ENCODE results near the gene PTPRM.

Gene PTPRM

GRCh38 chr18:8400193-8400752, 833.2 kb downstream of the PTPRM start:
- ATAC-seq, result no peak
- no peak for DNase-seq

- DNase-seq (no peak), ATAC-seq (no peak)
Measured at GRCh38 chr18:8400825-8401224, 833.7 kb downstream of the PTPRM start.

- ATAC-seq, result no peak
- DNase-seq, result no peak
Measured at GRCh38 chr18:8401606-8402005, 834.5 kb downstream of the PTPRM start.

GRCh38 chr18:8402237-8402636, 835.1 kb downstream of the PTPRM start:
- DNase-seq (no peak), ATAC-seq (no peak)

- ATAC-seq (no peak), DNase-seq (no peak)
Measured at GRCh38 chr18:8403713-8404112, 836.6 kb downstream of the PTPRM start.

DNA sequence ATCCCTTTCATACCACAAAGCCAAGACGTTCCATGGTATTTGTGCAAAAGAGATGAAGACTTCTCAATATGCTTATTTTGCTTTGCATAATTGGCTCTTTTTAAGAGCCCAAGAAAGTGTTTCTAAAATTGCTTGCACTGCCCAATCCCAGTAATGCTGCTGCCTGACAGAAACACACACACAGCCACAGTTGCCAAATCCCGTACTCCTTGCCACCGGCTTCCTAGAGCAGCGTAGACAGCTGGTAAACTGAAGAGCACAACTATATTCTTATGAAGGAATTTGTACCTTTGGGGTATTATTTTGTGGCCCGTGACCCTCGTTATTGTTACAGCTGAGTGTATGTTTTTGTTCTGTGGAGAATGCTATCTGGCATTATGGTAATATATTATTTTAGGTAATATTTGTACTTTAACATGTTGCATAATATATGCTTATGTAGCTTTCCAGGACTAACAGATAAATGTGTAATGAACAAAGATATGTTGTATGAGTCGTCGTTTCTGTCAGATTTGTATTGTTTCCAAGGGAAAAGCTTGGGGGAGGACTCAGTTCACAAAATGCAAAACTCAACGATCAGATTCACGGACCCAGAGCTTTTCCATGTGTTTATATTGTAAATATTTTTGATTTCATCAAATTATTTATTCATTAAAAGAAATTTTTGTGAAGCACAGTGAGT, 839.2 kb downstream of the PTPRM start:
- DNase-seq, result no peak
- no peak for ATAC-seq

DNA sequence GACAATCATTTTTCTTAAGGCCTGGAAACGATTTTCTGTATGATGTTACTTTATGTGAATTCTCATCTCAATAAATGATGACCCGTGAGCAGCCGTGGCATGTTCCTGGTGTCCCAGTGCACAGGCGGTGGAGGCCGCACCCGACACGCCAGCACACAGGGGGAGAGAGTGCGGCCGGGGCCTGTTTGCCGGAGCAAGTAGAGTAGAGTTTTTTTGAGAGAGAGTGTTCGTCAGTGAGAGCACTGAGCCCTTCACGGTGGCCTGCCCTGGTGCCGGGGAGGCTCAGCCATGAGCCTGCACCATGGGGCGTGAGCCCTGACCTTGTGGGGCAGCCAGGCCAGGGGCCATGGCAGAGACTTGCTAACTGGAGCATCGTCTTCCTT, 839.7 kb downstream of the PTPRM start:
- ATAC-seq (no peak), DNase-seq (no peak)

DNA sequence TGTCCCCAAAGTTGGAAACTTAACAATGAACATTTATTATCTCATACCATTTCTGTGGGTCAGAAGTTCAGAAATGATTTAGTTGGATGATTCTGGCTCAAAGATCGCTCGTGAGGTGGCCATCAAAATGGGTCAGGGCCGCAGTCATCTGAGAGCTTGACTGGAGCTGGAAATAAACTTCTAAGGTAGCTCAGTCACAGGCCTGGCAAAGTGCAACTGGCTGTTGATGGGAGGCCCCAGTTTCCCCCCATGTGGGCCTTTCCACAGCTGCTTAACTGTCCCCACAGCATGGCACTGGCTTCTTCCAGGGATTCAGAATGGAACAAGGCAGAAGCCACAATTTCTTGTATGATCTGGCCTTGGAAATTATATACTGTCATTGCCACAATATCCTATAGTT, 842.0 kb downstream of the PTPRM start:
- ATAC-seq (no peak), DNase-seq (no peak)

DNA sequence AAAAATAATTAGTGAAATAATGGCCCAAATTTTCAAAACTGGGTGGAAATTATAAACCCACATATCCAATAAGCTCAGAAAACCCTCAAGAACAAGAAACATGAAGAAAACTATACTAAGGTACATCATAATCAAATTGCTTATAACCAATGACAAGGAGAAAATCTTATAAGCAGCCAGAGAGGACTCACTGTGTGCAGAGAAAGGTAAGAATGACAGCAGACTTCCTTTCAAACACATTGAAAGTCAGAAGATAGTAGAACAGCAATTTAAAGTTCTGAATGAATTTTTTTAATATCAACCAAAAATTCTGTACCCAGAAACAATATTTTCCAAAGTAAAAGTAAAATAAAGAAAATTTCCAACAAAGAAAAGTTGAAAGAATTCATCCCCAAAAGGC, 844.4 kb downstream of the PTPRM start:
- no peak for ATAC-seq
- no peak for DNase-seq

DNA sequence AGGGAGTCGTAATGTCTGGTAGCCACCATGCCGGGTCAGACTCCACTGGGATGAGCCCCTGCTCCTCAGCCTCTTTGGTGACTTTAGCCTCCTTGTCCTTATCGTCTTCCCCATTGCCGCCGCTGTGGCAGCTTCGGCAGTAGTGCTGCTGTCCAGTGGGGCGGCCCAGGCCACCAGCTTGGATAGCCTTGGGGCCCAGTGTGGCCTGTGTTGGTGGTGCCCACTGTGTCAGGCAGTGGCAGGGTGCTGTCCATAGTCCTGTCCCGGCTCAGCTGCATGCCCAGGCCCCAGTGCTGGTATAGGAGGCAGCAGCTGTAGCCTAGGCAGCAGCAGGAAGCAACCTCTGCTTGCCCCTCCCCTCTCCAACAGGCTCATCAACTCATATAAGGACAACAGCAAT, 845.0 kb downstream of the PTPRM start:
- no peak for DNase-seq
- no peak for ATAC-seq

- ATAC-seq, result no peak
Measured at GRCh38 chr18:8413189-8413588, 846.1 kb downstream of the PTPRM start.

GRCh38 chr18:8413751-8414150, 846.6 kb downstream of the PTPRM start:
- DNase-seq, result no peak
- no peak for ATAC-seq

More at GRCh38 chr18:8413189-8413588, 846.1 kb downstream of the PTPRM start:
- DNase-seq, result no peak

DNA sequence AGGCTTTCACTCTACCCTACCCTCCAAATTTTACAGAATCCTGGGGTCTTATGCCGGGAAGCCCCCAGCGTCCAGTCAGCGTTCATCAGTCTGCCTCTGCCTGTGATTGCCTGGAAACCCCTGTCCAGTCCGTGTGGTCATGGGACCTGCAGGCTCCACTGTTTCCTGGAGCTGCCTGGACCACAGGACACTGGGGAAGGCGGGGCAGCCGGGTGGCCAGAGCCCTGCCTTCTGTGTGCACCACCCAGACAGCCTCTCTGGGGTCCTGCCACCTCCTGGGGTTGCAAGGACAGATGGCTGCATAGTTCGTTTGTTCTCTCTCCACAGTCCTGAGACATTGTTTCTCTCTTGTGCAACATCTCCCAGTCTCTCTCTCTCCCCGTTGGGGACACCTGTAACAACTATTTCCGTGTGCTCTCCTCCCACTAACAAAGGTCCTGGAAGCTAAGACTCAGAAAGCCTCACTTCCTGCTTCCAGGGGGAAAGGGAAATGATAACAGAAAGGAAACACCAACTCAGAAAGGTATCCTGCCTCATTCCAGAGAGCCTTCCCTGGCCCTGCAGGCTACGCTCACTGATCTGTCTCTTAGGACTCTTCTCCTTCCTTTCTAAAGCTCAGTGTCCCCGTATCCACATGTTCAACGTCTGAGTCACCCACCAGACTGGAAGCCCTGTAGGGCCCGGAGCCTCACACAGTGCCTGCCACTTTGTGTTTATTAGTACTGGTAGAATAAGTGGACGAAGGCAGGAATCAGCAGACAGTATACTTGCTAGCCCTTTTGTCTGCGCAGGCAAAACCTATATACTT, 849.3 kb downstream of the PTPRM start:
- ATAC-seq, result no peak
- DNase-seq, result no peak

- ATAC-seq (no peak), DNase-seq (no peak)
Measured at GRCh38 chr18:8422391-8422790, 855.3 kb downstream of the PTPRM start.

DNA sequence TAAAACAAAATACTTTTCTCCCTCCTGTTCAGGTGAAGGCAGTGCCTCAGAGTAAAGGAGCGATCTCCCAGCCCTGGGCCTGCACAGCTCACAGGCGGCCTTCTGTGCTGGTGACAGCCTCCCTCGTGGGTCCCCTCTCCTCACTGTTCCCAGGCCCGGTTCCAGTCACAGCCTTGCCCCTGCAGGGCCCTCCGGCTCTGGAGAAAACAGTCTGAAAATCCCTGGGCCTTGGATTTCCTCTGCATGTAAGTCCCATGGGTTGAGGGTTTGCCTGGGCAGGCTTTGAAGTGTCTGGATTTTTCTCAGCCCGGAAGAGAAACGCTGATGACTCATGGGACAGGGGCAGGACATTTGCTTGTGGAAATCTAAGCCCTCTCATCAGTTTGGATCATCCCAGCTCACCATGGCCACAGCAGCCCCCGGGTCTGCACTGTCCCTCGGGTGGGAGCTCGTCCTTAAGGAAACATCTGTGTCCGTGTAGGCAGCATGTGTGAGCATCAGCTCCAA, 856.0 kb downstream of the PTPRM start:
- no peak for DNase-seq
- ATAC-seq, result no peak

- DNase-seq, result no peak
- ATAC-seq, result no peak
Measured at GRCh38 chr18:8424481-8424880, 857.4 kb downstream of the PTPRM start.

DNA sequence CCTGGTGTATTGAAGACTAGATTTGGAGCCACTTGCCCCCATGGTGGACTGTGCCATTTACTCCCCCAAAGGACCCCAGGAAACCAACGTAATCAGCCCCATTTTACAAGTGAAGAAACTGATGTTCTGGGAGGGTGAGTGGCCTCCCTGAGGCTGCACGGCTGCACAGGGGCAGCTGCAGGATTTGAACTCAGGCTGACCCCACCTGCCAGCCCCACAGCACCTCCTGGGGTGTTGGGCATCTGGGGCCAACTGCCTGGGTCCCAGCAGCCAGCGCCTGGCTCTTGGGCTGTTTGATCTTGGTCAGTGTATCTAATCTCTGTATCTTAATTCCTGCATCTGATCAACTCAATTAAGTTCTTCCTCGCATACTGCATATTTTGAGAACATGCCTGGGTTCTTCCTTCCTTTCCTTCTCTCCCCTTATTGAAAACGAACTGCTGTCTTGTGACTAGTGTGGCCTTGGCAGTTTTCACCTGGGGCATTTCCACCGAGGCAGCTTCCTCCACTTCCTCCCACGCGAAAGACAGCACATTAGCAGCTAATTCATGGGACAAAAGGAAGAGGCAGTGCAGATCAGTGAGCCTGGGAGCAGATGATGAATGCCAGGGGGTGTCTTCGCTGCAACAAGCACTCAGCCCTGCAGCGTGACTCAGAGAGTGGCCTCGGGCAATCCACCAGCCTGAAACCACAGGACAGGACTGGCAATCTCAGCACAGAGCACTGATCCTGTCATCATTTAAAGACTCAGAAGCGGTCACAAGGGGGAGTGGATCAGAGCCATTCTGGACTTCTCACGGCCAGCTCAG, 858.0 kb downstream of the PTPRM start:
- DNase-seq (no peak), ATAC-seq (no peak)

GRCh38 chr18:8426401-8426800, 859.3 kb downstream of the PTPRM start:
- ATAC-seq (no peak), DNase-seq (peak; percentile 31)

- DNase-seq, result no peak
- no peak for ATAC-seq
Measured at GRCh38 chr18:8427339-8427738, 860.2 kb downstream of the PTPRM start.

DNA sequence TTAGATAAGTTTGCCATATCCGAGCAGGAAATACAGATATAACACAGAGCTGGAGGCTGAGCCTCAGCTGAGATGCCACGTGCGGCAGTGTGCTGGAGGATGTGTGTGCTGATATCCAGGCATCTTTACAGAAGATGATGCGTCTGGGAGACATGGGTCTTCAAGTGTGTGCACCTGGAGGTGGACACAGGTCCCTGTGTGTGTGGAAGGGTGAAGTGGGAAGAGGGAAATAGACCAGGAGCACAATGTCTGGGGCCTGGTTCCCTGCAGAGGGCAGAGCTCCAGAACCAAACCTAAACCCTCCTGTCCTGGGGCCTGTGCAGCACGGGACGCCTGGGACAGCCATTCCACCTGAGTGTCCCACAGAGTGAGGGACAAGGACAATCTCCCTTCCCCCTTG, 861.8 kb downstream of the PTPRM start:
- ATAC-seq, result peak; percentile 35

GRCh38 chr18:8431036-8431435, 863.9 kb downstream of the PTPRM start:
- no peak for DNase-seq
- ATAC-seq, result no peak

More for the DNA sequence above, 861.8 kb downstream of the PTPRM start:
- no peak for DNase-seq

DNA sequence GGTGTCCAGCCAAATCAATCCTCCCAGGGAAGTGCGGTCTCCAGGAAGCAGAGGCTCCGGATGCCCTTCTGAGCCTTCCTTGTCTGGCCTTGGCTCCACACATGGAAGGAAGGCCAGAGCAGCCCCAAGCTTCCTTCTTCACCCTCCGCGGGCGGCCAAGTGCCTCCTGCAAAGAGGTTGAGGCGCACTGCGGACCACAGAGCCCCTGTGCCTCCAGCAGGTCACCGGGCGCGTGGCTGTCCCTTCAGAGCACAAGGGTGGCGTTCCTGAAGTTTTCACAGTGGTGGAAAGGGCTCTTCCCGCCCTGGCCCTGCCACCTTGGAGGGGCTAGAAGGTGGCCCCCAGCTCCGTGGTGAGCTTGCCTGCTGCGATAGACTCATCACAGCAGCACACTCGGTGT, 866.2 kb downstream of the PTPRM start:
- ATAC-seq (no peak), DNase-seq (no peak)

All from stimulated activated naive CD8-positive, alpha-beta T cell treated with anti-CD3 and anti-CD28 coated beads, Interleukin-15, Interleukin-2, amounts not matched to agents 100 U/mL and 50 U/mL, for 24 hours (primary cell).